8988T (cell line): ENCODE results near the gene SKAP2.

Source experiments
- DNase-seq: peaks from one replicate; pipeline ENCODE4 v3.0.0; 2011

SKAP2 gene

DNA sequence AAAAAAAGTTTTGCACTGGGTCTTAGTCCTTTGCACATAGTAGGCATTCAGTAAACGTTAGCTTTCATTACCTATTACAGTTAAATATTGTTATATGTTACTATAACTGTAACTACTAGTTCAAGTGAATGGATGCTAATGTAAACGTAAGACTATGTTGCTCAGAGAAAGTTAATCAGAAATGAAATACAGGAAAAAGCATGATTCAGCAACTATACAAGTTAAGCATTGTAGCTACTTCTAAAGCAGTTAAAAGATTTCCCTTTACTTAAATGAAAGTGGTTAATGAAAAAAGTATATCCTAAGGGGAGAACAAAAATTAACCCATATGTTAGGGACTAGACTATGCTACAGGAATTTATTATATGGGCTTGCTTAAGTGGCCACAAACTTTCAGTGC, 121.2 kb downstream of the SKAP2 start:
- no peak for DNase-seq

DNA sequence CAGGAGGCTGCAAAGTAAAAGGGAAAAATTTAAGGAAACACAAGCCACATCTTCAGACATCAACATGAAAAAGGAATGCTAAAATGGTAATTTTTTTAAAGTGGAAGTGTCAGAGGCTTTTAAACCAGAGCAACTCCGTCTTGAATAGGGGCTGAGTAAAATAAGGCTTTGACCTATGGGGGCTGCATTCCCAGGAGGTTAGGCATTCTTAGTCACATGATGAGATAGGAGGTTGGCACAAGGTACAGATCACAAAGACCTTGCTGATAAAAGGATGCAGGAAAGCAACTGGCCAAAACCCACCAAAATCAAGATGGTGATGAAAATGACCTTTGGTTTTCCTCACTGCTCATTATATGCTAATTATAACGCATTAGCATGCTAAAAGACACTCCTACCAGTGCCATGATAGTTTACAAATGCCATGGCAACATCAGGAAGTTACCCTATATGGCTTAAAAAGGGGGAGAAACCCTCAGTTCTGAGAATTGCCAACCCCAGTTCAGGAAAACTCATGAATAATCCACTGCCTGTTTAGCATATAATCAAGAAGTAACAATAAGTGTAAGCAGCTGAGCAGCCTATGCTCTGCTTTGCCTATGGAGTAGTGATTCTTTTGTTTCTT, 128.3 kb downstream of the SKAP2 start:
- DNase-seq: no peak

DNA sequence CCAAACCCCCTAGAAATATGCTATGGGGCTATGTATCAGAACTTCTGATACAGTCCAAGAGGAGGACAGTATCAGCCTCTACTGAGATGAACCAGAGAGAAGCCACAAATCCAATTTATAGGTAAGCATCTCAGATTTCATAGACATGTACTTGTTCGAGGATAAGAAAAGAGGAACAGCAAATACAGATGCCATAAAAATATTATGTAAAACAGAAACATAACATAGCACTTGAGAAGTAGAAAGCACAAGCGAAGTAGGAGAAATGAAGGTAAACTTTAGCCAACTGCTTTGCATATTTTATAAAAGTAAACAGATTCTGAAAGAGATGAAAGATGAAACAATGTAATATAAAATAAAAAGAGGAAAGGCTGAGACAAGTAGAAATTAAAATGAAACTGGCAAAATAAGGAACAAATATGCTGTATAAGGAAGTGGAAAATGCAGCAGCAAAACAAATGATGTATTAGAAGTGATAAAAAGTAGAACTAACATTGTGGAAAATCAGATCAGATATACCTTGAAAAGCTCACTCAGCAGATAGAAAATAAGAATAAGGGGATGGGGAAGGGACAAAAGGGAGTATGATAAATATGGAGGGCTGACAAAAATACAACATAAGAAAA, 135.1 kb downstream of the SKAP2 start:
- DNase-seq: no peak

GRCh38 chr7:26726051-26726450, 138.3 kb downstream of the SKAP2 start:
- DNase-seq: no peak

DNA sequence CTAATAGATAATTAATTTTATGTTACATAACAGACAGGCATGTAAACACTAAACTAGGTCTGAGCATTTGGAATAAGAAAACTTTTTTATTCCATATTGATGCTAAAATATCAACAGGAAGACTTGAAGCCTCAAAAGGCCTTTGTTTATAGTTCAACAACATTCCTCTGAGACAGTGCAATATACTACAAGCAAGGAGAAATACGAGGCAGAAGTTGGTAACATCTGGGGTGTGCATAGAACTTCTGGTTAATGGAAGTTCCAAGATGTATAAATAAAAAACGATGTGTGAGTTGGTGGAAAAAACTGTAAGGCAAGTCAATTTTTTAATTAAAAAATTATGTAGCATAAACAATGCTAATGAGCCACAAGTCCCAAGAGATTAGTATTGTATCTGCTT, 139.6 kb downstream of the SKAP2 start:
- DNase-seq: no peak

- no peak for DNase-seq
Observed at GRCh38 chr7:26723129-26723528, 141.3 kb downstream of the SKAP2 start.

DNA sequence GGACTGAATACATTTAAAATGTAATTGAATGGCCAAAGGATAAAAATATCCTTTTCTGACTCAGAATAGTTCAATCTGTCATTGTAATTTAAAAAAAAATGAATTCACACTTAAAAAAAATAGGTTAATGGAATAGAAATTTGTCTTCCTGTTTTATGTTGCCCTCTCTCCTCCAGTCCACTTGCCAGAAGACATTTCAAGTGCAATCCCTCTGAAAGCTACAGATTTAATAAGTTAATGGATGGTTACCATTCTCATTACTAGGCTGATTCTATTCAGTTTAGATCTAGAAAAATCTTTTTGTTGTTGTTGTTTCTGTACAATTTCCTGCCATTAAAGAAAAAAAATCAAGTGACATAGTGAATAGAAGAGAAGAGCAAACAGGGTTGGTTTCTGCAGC, 142.9 kb downstream of the SKAP2 start:
- no peak for DNase-seq

- DNase-seq: no peak
Observed at GRCh38 chr7:26718063-26718462, 146.3 kb downstream of the SKAP2 start.

DNA sequence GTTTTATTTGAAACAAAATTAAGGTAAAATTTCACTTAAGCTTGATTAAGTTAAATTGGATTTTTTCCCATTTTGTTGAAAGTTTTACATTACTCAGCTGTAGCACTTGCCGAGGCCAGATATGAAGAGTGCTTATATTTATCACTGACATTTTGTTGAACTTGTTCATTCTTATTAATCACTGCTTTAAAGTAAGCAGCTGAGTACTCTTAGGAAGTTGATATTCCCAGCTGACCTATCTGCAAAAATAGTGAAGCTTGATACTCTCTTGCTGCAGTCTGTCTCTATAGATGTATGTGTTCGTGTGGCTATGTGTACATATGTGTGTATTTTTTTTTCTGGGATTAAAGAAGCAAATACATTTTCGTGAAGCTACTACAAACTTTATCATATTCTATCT, 150.0 kb downstream of the SKAP2 start:
- DNase-seq: no peak

DNA sequence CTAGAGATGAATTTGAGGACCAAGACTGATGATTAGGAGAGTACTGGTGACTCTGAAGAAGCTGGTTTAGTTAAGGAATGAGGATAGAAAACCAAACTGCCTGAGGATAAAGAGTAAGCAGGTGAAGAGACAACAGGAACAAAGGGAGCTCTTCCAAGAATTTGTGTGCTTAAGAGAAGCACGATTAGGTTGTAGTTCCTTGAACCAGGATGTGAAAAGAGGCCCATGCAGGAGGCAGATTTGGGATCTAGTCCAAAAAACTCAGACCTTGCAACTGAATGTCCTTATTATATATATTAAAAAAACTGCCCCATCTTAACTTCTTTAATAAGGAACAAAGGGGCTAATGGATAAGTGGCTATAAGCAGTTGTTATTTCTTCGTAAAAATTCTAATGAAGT, 150.4 kb downstream of the SKAP2 start:
- no peak for DNase-seq

DNA sequence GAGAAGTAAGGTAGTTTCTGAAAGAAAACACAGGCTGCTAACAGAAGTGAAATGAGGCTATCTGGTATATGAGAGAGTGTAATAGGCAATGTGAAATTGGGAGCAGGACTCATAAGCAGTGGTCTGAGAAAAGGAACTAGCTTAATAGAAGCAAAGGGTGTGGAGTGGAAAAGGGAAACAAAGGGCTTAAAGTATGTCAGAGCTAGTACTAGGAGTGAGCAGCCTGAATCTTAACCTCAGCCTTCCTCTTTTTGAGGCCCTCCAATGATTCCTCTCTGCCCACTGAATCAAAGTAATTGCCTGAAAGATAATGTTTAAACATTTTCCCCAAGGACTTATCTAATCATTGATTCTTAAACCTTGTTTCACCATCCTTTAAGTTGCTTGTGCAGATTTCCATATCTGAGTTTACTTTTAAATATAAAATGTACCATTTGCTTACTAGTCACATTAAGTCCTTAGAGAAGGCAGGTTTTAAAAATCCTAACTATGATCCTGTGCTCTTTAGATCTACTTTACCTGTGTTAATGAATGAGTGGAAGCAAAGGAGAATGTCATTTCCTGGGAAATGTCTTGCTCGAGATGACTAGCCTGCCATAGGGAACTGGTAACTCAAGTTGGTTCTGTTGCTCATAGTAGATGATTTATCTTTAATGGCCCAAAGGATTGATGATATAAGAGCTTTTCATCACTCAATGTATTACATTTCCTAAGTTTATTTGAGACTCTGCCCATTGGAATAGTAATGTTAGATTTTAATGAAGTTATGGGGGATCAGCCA, 155.0 kb downstream of the SKAP2 start:
- no peak for DNase-seq

DNA sequence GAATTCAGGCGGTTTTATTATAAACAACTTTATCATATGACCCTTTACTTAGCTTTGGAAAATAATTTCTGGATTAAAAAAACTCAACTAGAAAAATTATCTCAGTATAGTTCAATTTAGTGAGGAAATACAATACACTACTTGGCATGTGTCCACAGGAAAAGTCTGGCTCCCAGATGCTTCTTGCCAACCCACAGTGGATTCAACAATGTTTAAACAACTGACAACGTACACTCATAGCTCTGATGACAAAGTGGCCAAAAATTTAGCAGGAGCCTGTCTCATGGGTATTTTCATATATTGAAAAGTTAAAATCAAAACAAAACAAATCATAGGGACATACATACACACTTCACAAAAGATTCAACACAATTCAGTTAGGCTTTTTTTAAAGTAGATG, 158.8 kb downstream of the SKAP2 start:
- no peak for DNase-seq

- no peak for DNase-seq
Observed at GRCh38 chr7:26704786-26705185, 159.6 kb downstream of the SKAP2 start.

GRCh38 chr7:26704036-26704435, 160.4 kb downstream of the SKAP2 start:
- no peak for DNase-seq

- DNase-seq: no peak
Observed at GRCh38 chr7:26700893-26701292, 163.5 kb downstream of the SKAP2 start.

- no peak for DNase-seq
Observed at GRCh38 chr7:26700386-26700785, 164.0 kb downstream of the SKAP2 start.

GRCh38 chr7:26699766-26700165, 164.6 kb downstream of the SKAP2 start:
- DNase-seq: no peak

GRCh38 chr7:26698806-26699205, 165.6 kb downstream of the SKAP2 start:
- no peak for DNase-seq

DNA sequence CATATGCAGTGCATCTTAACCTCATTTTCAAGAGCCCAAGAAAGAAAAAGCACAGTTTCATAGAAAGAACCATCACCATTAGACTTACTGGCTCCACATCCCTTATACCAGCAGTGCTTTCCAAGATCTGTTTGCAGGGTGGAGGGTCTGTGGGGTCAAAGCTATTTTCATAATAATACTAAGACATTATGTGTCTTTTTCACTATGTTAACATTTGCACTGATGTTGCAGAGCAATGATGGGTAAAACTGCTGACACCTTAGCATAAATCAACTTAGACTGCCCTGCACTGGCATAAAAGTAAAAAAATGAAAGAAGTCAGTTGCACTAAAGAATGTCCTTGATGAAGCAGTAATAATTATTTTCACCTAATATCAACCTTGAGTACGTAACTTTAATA, 166.2 kb downstream of the SKAP2 start:
- no peak for DNase-seq

DNA sequence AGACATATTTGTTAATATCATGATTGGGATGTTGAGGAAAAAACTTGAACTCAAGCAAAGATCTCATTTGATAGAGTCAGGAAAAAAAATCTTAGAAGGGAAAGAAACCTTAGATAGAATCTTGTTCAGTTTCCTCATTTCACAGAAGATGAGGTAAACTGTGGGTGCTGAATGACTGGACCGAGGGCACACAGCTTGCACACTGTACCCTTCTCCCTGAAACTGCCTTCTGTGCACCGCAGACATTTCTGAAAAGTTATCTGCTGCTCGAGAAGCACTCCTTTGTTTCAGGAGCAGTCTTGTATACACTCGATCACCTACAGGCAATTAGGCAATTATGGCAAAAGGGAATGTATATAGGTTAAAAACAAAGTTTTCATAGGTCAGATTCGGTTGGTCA, 167.4 kb downstream of the SKAP2 start:
- no peak for DNase-seq

GRCh38 chr7:26696161-26696560, 168.2 kb downstream of the SKAP2 start:
- DNase-seq: no peak

DNA sequence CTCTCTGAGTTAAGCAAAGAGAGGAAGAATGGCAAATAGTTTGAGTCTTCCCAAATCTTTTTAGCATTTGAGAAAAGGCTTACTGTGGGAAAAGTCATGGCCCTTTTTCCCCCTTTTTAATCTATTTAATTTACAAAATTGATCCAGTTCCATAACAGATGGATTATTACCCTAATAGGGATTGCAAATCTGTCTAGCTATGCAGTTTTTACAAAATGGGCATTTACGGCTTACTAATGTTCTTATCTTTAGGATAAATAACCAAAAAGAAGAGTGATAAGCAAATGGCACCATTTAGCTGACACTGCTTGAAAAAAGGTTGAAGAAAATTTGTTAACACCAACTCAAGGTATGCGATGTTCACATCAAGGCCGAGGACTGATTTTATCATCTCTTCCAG, 169.7 kb downstream of the SKAP2 start:
- no peak for DNase-seq

GRCh38 chr7:26694141-26694540, 170.2 kb downstream of the SKAP2 start:
- no peak for DNase-seq

GRCh38 chr7:26691886-26692285, 172.5 kb downstream of the SKAP2 start:
- no peak for DNase-seq
